Gastroesophageal sphincter (tissue), 4 donors: Measurements from ENCODE around the gene TESK1. TPM values are rescaled to one million over a fixed set of nuclear protein-coding genes. Genes with fewer than 3 reads are reported as not detected.

Experiments
- ATAC-seq: fragments of 150-250 bp; one replicate; pipeline ENCODE4 v1.9.1; 2016; ENCODE audit warnings: mild to moderate bottlenecking, moderate library complexity
- H3K27ac ChIP-seq, 4 donors: fragments of 200-600 bp; sonication (generic) in 3 of 4; 1 replicate in 3 of 4; 2 replicates in 1 of 4; pipeline ENCODE4 v1.5.1; 2016 to 2019
- H3K27me3 ChIP-seq: fragments of 200-600 bp; sonication (generic); one replicate; pipeline ENCODE4 v1.5.1; 2019
- H3K36me3 ChIP-seq, 2 donors: fragments of 200-600 bp; sonication (generic); one replicate each; pipeline ENCODE4 v1.5.1; 2019; ENCODE audit warnings: control low read depth in 1 of 2
- H3K4me1 ChIP-seq, 3 donors: fragments of 200-600 bp; sonication (generic); 1 replicate in 2 of 3; 2 replicates in 1 of 3; pipeline ENCODE4 v1.5.1; 2016 to 2019; ENCODE audit warnings: control low read depth in 2 of 3
- H3K4me3 ChIP-seq, 2 donors: fragments of 200-600 bp; sonication (generic); one replicate each; pipeline ENCODE4 v1.5.1; 2019; ENCODE audit warnings: mild to moderate bottlenecking in 1 of 2, moderate library complexity in 1 of 2
- H3K9me3 ChIP-seq, 3 donors: fragments of 200-600 bp; sonication (generic); one replicate each; pipeline ENCODE4 v1.5.1; 2017 to 2019; ENCODE audit warnings: control low read depth in 2 of 3
- EP300 ChIP-seq: sonication (generic); formaldehyde crosslinking; IDR thresholded peaks from one replicate; pipeline ENCODE4 v1.6.1; 2017; ENCODE audit warnings: antibody characterized with exemption, mild to moderate bottlenecking
- POLR2A ChIP-seq, 2 donors: fragments of 450-650 bp; IDR thresholded peaks; one replicate each; pipeline ENCODE4 v1.6.1; 2017; ENCODE audit warnings: antibody characterized with exemption in 2 of 2, mild to moderate bottlenecking in 2 of 2, moderate library complexity in 1 of 2
- POLR2AphosphoS5 ChIP-seq: sonication (generic); formaldehyde crosslinking; IDR thresholded peaks from one replicate; pipeline ENCODE4 v1.6.1; 2017; ENCODE audit warnings: antibody characterized with exemption
- WGBS, 2 donors: methylation state at CpG; one replicate each; pipeline ENCODE4 v1.1.5; 2018; ENCODE audit warnings: low coverage in 1 of 2; 5-methylcytosine and 5-hydroxymethylcytosine counted together
- total RNA-seq, 4 donors: library from RNA; depleted of rRNA; stranded (reverse); fragments of >200 nt; gene quantifications; one replicate each; pipeline ENCODE4 v1.1.0, GENCODE V29; 2016
- TF ChIP-seq, protein P1 (sequence below), 4 experiments: fragments of 200-600 bp in 2 of 4; fragments of 450-650 bp in 2 of 4; sonication (generic) in 1 of 4; IDR thresholded peaks; one replicate each; pipeline ENCODE4 v1.5.1; 2017 to 2019; ENCODE audit warnings: antibody characterized with exemption in 4 of 4, mild to moderate bottlenecking in 2 of 4, moderate library complexity in 2 of 4

The TESK1 gene
- total RNA-seq, 4 donors from 2014 or later, result 38.2 to 77.1 (median 40.2) TPM

GRCh38 chr9:35563791-35564197 lies 41.3 kb upstream of the TESK1 start:
- H3K4me1 ChIP-seq, result peaks cover 0 to 51% (median 29%) of the 10 kb centered on the region in 3 donors
- H3K9me3 ChIP-seq, result no peaks in the 10 kb centered on the region
- H3K36me3 ChIP-seq, result peaks cover 0 to 40% of the 10 kb centered on the region in 2 donors
- TF ChIP-seq, protein P1, sequence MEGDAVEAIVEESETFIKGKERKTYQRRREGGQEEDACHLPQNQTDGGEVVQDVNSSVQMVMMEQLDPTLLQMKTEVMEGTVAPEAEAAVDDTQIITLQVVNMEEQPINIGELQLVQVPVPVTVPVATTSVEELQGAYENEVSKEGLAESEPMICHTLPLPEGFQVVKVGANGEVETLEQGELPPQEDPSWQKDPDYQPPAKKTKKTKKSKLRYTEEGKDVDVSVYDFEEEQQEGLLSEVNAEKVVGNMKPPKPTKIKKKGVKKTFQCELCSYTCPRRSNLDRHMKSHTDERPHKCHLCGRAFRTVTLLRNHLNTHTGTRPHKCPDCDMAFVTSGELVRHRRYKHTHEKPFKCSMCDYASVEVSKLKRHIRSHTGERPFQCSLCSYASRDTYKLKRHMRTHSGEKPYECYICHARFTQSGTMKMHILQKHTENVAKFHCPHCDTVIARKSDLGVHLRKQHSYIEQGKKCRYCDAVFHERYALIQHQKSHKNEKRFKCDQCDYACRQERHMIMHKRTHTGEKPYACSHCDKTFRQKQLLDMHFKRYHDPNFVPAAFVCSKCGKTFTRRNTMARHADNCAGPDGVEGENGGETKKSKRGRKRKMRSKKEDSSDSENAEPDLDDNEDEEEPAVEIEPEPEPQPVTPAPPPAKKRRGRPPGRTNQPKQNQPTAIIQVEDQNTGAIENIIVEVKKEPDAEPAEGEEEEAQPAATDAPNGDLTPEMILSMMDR (IDR thresholded peaks at IDR 0.05), result no peak
- no peak for TF ChIP-seq POLR2A (IDR thresholded peaks at IDR 0.05)
- TF ChIP-seq POLR2AphosphoS5, result no peak
- no peak for TF ChIP-seq EP300
- no peaks in the 10 kb centered on the region for H3K27me3 ChIP-seq
- peak overlapping the region in 1 of 2 donors; percentile 28 for H3K4me3 ChIP-seq
- ATAC-seq, result peak; percentile 76
- WGBS, 2 donors, result 5 to 7% methylated on average over 4 to 13 of the region's 14 CpGs
- H3K27ac ChIP-seq, result peak overlapping the region; percentile 63 to 87 (median 83)

- ATAC-seq, result peak; percentile 77
- Histone ChIP-seq H3K27ac (peak overlapping the region in 3 of 4 donors; percentile 64 to 83 (median 83)), H3K36me3 (peaks cover 0 to 31% of the 10 kb centered on the region in 2 donors), H3K9me3 (no peaks in the 10 kb centered on the region), H3K27me3 (no peaks in the 10 kb centered on the region), H3K4me1 (peaks cover 0 to 51% (median 29%) of the 10 kb centered on the region in 3 donors), H3K4me3 (no peak overlapping the region)
- WGBS, 2 donors, result 56 to 90% methylated on average over 3 to 7 of the region's 7 CpGs
- TF ChIP-seq POLR2A (IDR thresholded peaks at IDR 0.05), result no peak
- TF ChIP-seq POLR2AphosphoS5, result peak; percentile 67
- TF ChIP-seq, protein P1 (IDR thresholded peaks at IDR 0.05), result no peak
These were observed 40.4 kb upstream of the TESK1 start for GRCh38 chr9:35564658-35565061.

DNA sequence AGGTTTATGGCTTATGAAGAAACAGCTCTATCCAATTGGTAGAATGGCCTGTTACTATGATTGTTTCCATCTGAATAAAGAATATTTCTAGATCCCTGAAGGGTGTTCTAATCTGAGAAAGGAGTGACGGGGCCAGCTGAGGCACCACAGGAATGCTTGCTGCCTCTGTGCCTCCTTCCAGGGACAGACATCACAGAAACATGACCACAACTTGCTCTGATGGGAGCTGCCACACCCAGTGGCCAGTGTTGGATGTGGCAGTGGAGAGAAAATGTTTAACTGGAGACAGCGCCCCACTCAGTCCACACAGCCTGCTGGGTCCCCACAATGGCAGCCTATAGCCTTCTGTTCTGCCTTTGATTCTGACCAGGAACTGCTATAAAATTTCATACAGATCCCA lies 38.6 kb upstream of the TESK1 start:
- Histone ChIP-seq H3K27me3 (no peaks in the 10 kb centered on the region), H3K36me3 (peaks cover 0 to 14% of the 10 kb centered on the region in 2 donors), H3K9me3 (no peaks in the 10 kb centered on the region), H3K4me1 (peaks cover 0 to 41% (median 29%) of the 10 kb centered on the region in 3 donors), H3K27ac (no peak overlapping the region), H3K4me3 (no peak overlapping the region)
- ATAC-seq, result no peak
- WGBS, 2 donors, result 88 to 95% methylated on average over 2 of the region's 2 CpGs
- TF ChIP-seq, protein P1 (IDR thresholded peaks at IDR 0.05), result no peak
- TF ChIP-seq POLR2AphosphoS5 (no peak), POLR2A (IDR thresholded peaks at IDR 0.05) (no peak), EP300 (no peak)

DNA sequence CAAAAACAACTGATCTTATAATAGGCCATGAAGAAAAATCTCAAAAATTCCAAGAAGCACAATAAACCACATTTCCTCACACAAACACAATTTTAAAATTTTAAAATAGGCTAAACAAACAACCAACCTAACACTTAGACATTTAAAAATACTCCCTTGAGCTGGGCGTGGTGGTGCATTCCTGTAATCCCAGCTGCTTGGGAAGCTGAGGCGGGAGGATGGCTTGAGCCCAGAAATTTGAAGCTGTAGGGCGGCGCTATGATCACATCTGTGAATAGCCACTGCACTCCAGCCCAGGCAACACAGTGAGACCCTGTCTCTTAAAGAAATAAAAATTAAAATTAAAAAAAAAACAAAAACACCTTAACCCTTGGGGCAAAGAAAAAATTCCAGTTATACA lies 36.9 kb upstream of the TESK1 start:
- ATAC-seq, result no peak

DNA sequence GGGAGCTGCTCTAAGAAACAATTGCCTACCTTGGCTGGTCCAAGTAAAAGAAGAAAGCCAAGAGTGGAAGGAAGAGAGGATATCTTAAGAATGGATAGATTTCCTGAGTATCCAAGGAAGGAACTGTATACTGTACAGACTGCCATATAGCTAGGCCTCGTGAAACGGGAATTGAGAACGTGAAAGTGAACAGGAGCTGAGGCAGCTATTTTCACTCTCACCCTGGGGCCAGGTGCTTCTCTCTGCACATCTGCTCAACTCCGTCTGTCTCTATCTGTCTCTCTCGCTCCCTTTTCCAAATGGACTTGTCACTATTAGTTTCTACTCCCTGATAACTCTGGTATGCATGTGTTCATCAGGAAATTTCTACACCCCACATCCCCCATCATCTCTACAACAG lies 35.9 kb upstream of the TESK1 start:
- no peaks in the 10 kb centered on the region for H3K9me3 ChIP-seq
- no peak overlapping the region for H3K4me3 ChIP-seq
- peaks cover 0 to 13% (median 11%) of the 10 kb centered on the region in 3 donors for H3K4me1 ChIP-seq
- 77 to 83% methylated on average over 5 of the region's 5 CpGs for WGBS, 2 donors
- no peaks in the 10 kb centered on the region for H3K36me3 ChIP-seq
- ATAC-seq, result no peak
- H3K27me3 ChIP-seq, result no peaks in the 10 kb centered on the region
- H3K27ac ChIP-seq, result no peak overlapping the region
- no peak for TF ChIP-seq POLR2A (IDR thresholded peaks at IDR 0.05)
- TF ChIP-seq, protein P1 (IDR thresholded peaks at IDR 0.05), result no peak
- TF ChIP-seq EP300, result no peak
- no peak for TF ChIP-seq POLR2AphosphoS5

More for the DNA sequence above, 36.9 kb upstream of the TESK1 start:
- no peaks in the 10 kb centered on the region for H3K9me3 ChIP-seq
- 77 to 93% methylated on average over 2 to 4 of the region's 4 CpGs for WGBS, 2 donors
- no peak overlapping the region for H3K27ac ChIP-seq
- no peak for TF ChIP-seq POLR2A (IDR thresholded peaks at IDR 0.05)
- TF ChIP-seq POLR2AphosphoS5, result no peak
- TF ChIP-seq EP300, result no peak
- TF ChIP-seq, protein P1 (IDR thresholded peaks at IDR 0.05), result no peak
- no peaks in the 10 kb centered on the region for H3K36me3 ChIP-seq
- H3K27me3 ChIP-seq, result no peaks in the 10 kb centered on the region
- H3K4me3 ChIP-seq, result no peak overlapping the region
- H3K4me1 ChIP-seq, result peaks cover 0 to 23% (median 21%) of the 10 kb centered on the region in 3 donors
